22Rv1 (cell line): ENCODE measurements around the gene SGCG.

ENCODE experiments used
- ZFX ChIP-seq: fragments of 450-650 bp; IDR thresholded peaks from 2 replicates; pipeline ENCODE4 v1.6.1; 2017; ENCODE audit warnings: antibody characterized with exemption, borderline replicate concordance
- TF ChIP-seq, protein P1 (sequence below): fragments of 450-650 bp; IDR thresholded peaks from 2 replicates; pipeline ENCODE4 v1.5.1; 2017; ENCODE audit warnings: mild to moderate bottlenecking

DNA sequence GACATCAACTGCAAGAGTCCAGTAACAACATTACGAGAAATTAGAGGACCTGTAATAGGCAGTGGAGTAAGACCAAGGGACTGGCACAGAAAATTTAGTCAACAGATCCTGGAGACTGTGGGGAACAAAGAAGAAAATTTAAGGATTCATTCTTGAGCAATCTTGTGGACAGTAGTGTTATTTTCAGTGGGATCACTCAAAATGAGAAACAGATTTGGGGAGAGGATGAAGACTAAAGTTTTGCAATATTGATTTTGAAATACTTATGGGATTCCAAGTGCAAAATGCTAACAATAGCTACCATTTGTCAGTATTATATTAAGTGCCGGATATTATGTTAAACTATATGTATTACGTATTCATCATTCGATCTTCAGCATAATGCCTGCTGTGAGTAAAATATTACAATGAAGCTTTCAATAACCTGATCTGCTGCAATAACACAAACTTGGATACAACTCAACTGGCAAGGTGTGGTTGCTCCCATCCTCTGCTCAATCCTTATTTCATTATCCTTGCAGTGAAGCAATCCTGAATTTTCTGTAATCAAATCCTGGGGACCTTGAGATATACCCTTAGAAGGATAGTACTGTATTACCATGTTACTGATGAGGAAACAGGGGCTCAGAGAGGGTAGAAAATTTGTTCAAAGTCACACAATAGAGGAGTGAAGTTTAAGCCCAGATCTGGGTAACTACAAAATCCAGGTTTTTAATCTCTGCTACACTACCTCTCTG, 168.6 kb downstream of the SGCG start:
- TF ChIP-seq, protein P1, sequence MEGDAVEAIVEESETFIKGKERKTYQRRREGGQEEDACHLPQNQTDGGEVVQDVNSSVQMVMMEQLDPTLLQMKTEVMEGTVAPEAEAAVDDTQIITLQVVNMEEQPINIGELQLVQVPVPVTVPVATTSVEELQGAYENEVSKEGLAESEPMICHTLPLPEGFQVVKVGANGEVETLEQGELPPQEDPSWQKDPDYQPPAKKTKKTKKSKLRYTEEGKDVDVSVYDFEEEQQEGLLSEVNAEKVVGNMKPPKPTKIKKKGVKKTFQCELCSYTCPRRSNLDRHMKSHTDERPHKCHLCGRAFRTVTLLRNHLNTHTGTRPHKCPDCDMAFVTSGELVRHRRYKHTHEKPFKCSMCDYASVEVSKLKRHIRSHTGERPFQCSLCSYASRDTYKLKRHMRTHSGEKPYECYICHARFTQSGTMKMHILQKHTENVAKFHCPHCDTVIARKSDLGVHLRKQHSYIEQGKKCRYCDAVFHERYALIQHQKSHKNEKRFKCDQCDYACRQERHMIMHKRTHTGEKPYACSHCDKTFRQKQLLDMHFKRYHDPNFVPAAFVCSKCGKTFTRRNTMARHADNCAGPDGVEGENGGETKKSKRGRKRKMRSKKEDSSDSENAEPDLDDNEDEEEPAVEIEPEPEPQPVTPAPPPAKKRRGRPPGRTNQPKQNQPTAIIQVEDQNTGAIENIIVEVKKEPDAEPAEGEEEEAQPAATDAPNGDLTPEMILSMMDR = no peak
- no peak for TF ChIP-seq ZFX
